ENCODE results near the gene STRIP2. TPM values are rescaled to one million over a fixed set of nuclear protein-coding genes. Genes with fewer than 3 reads are reported as not detected.

The STRIP2 gene
- total RNA-seq, 1 experiment from 2014 or later, result 9.9 TPM

GRCh38 chr7:129536323-129536722 lies 102.1 kb downstream of the STRIP2 start:
- Histone ChIP-seq H3K4me1 (ENCODE audit: insufficient read depth, low read length) (no peaks in the 10 kb centered on the region), H3T11ph (ENCODE audit: low read length) (no peak overlapping the region), H3K27me3 (ENCODE audit: insufficient read depth, low read length) (no peaks in the 10 kb centered on the region), H4K91ac (ENCODE audit: insufficient read length, low read depth, low read length) (no peak overlapping the region), H2BK120ac (ENCODE audit: low read depth, low read length, poor library complexity, severe bottlenecking) (no peak overlapping the region), H3K79me2 (ENCODE audit: insufficient read depth, low read length) (no peaks in the 10 kb centered on the region), H3K4ac (ENCODE audit: low read depth, low read length) (no peak overlapping the region), H3K23me2 (ENCODE audit: insufficient read length, low read depth, low read length, poor library complexity, severe bottlenecking) (no peaks in the 10 kb centered on the region), H2AFZ (ENCODE audit: low read length) (no peak overlapping the region), H2BK15ac (ENCODE audit: low read depth, low read length) (no peak overlapping the region), H3K27ac (ENCODE audit: insufficient read length, low read depth, low read length) (no peak overlapping the region), H2BK5ac (ENCODE audit: insufficient read length, low read length) (no peak overlapping the region), H3K23ac (ENCODE audit: insufficient read length, low read depth, low read length) (no peak overlapping the region), H3K79me1 (ENCODE audit: insufficient read depth, low read depth, low read length, poor library complexity, severe bottlenecking) (no peaks in the 10 kb centered on the region), H4K8ac (replicated peaks; ENCODE audit: insufficient read length, low read depth, low read length) (no peak overlapping the region), H3K4me2 (ENCODE audit: insufficient read depth, insufficient read length, low read length) (no peak overlapping the region), H4K20me1 (ENCODE audit: control insufficient read depth, insufficient read depth, insufficient read length) (no peaks in the 10 kb centered on the region), H3K9me3 (ENCODE audit: control insufficient read depth, low read depth, low read length) (no peaks in the 10 kb centered on the region), H3K9ac (ENCODE audit: extremely low read depth, insufficient read length, low read length) (no peak overlapping the region), H3K14ac (ENCODE audit: insufficient read depth, low read length) (no peak overlapping the region), H2BK12ac (ENCODE audit: insufficient read length, low read depth, low read length) (no peak overlapping the region), H3K18ac (ENCODE audit: insufficient read length, low read depth, low read length) (no peak overlapping the region), H3K56ac (ENCODE audit: insufficient read length, low read depth, low read length) (no peak overlapping the region), H2BK20ac (ENCODE audit: low read depth, low read length, poor library complexity, severe bottlenecking) (no peak overlapping the region), H2AK5ac (ENCODE audit: insufficient read length, low read length) (no peak overlapping the region), H4K5ac (ENCODE audit: insufficient read length, low read depth, low read length) (no peak overlapping the region)
- Mint-ChIP-seq H3K36me3 (ENCODE audit: insufficient read depth in 1 of 3, low read depth in 3 of 3) (no peaks in the 10 kb centered on the region), H3K27ac (0 out of 7 replicates have a peak overlapping the region, but pooled peaks of 1 of the 3 experiments have one; percentile 42), H3K4me1 (peaks cover 20 to 29% of the 10 kb centered on the region in 2 experiments), H3K4me3 (no peak overlapping the region), H3K9me3 (no peaks in the 10 kb centered on the region; a peak in 1 of 5 replicates), H3K27me3 (ENCODE audit: low read depth) (no peaks in the 10 kb centered on the region; the same call in 1 of the 2 replicates)
- WGBS (ENCODE audit: extremely low coverage, insufficient read length, low lambda C conversion rate), result no CpG with 5 or more reads among the region's 9 CpGs
- no peak for DNase-seq
- TF ChIP-seq, protein P1, sequence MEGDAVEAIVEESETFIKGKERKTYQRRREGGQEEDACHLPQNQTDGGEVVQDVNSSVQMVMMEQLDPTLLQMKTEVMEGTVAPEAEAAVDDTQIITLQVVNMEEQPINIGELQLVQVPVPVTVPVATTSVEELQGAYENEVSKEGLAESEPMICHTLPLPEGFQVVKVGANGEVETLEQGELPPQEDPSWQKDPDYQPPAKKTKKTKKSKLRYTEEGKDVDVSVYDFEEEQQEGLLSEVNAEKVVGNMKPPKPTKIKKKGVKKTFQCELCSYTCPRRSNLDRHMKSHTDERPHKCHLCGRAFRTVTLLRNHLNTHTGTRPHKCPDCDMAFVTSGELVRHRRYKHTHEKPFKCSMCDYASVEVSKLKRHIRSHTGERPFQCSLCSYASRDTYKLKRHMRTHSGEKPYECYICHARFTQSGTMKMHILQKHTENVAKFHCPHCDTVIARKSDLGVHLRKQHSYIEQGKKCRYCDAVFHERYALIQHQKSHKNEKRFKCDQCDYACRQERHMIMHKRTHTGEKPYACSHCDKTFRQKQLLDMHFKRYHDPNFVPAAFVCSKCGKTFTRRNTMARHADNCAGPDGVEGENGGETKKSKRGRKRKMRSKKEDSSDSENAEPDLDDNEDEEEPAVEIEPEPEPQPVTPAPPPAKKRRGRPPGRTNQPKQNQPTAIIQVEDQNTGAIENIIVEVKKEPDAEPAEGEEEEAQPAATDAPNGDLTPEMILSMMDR (conservative IDR thresholded peaks at IDR 0.05), result no peak

Other genes with a start within 250 kb of the STRIP2 start
- gene SMO, start 245.8 kb upstream of the STRIP2 start, total RNA-seq (2021), result 66.8 and 70.0 TPM in 2 replicates
- 23.2 and 26.0 TPM in 2 replicates for gene AHCYL2, start 209.4 kb upstream of the STRIP2 start, total RNA-seq (2021)
- 0.35 and 0.87 TPM in 2 replicates for gene SMKR1, start 68.1 kb downstream of the STRIP2 start, total RNA-seq (2021)
- gene NRF1, start 177.3 kb downstream of the STRIP2 start, total RNA-seq (2021), result 19.3 and 20.0 TPM in 2 replicates